GM15510 (cell line): Measurements from ENCODE around the gene CFAP92.

ENCODE experiments used
- POLR2A ChIP-seq: IDR thresholded peaks from 3 replicates; pipeline ENCODE4 v1.6.1; 2011; ENCODE audit warnings: borderline replicate concordance; ENCODE audit not compliant: insufficient read length; ENCODE audit errors: extremely low read depth

Gene CFAP92

DNA sequence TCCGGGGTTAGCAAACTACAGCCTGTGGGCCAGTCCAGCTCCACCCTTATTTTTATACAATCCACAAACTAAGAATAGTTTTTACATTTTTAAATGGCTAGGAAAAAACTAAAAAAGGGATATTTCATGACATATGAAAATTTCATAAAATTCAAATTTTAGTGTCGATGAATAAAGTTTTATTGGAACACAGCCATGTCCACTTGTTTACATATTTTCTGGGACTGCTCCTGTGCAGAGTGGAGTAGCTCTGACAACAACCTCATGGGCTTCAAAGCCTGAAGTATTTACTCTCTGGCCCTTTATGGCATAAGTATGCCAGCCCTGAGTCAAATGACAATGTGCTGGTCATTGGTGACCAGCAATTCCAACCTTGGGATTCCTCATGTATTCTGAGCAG lies 24.4 kb upstream of the CFAP92 start:
- no peak for TF ChIP-seq POLR2A

DNA sequence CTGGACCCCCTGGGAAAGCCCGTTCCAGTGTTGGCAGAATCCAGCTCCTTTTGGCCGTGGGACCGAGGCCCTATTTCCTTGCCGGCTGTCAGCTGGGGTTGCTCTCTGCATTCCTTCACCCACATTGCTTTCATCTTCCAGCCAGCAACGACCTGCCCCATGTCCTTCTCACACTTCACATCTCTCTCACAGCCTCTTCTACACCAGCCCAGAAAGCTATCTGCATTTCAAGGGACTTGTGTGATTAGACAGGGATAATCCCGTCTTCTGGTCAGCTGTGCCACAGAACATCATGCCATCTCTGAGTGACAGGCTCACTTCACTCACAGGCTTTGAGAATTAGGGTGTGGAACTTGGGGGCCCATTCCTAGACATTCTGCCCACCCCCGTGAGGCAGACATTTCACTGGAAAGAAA lies 23.6 kb upstream of the CFAP92 start:
- no peak for TF ChIP-seq POLR2A

DNA sequence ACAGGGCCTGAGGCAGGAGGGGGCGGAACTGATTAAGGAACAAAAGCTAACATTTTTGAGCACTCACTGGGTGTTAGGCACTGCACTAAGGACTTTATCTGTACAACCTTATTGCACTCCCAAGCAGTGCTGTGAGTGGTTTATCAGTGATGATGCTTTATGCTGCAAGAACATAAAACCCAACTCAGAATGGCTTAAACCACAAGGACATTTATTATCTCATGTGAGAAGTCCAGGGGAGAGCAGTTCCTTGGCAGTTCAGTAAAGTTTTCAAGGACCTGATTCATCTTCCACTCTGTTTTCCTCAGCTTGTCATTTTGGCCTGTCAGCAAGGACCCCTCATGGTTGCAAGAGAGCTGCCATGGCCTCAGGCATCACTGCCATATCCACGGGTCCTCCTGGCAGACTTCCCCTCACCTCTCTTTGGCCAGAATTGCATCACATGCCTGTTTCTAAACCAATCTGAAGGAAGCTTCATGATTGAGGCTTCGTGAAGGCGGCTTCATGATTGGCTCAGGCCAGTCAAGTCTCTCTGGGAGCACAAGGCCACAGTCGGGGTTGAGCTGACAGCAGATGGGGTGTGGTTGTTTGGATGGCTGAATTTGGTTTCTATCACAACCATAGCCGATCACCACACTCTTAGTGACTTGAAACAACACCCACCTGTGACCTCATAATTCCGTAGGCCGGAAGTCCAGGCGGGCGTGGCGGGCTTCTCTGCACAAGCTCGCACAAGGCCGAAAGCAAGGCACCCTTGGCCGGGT lies 23.0 kb upstream of the CFAP92 start:
- peak; percentile 25 for TF ChIP-seq POLR2A

- no peak for TF ChIP-seq POLR2A
Observed at GRCh38 chr3:129016356-129016719, 22.5 kb upstream of the CFAP92 start.

DNA sequence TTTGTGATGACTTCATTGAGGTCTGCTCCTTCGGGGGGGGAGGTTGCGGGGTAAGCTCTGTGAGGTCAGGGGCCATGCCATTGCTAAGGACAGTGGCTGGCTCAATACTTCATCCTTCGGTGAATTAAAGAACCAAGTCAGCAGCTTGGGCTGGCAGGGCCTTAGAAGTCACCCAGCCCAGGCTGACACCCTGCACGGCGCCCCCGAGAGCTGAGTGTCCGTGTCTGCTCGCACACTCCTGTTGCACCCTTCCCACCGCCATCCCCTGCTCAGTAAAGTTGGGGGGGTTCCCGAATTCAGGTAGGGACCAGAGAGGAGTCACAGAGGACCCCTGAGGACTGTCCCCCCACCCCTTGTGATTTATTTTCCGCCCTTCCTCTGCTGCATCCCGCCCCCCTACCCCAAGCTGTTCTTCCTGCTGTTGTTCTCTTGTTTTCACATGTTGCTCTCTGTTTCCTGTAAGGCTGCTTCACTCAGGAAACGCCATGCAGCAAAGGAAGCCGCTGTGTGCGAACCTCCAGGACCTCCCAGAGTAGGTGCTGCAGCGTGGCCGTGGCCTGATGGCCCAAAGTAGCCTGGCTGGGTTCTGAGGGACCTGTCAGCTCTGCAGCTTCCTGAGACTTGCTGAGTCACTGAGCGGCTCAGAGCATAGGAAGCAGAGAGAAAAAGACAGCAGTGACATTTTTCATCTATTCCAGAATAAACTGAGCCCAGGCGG lies 21.7 kb upstream of the CFAP92 start:
- TF ChIP-seq POLR2A: no peak

- TF ChIP-seq POLR2A: no peak
Observed at GRCh38 chr3:129014793-129015345, 21.0 kb upstream of the CFAP92 start.

- no peak for TF ChIP-seq POLR2A
Observed at GRCh38 chr3:129014148-129014547, 20.3 kb upstream of the CFAP92 start.

DNA sequence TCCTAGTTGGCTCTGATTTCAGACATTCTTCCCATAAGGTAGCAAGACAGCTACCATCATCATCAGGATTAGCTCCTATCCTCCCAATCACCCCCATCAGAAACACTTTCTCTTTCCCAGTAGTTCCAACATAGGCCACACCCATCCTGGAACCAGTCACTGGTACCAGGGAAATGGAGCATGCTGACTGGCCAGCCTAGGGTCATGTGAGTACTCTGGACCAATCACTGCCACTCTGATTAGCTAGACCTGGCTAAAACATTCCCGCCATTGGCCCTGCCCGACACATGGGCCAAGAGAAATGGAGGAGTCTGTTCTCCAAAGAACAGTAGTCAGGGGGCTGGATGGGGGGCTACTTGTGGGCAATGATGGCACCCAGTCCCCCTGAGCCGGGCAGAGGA lies 19.6 kb upstream of the CFAP92 start:
- no peak for TF ChIP-seq POLR2A

GRCh38 chr3:129010310-129010956 lies 16.6 kb upstream of the CFAP92 start:
- TF ChIP-seq POLR2A: no peak

GRCh38 chr3:129009266-129009665 lies 15.4 kb upstream of the CFAP92 start:
- TF ChIP-seq POLR2A: no peak

GRCh38 chr3:129007792-129008191 lies 13.9 kb upstream of the CFAP92 start:
- no peak for TF ChIP-seq POLR2A

- TF ChIP-seq POLR2A: no peak
Observed at GRCh38 chr3:129006864-129007263, 13.0 kb upstream of the CFAP92 start.

- TF ChIP-seq POLR2A: no peak
Observed at GRCh38 chr3:129005526-129006303, 11.8 kb upstream of the CFAP92 start.

DNA sequence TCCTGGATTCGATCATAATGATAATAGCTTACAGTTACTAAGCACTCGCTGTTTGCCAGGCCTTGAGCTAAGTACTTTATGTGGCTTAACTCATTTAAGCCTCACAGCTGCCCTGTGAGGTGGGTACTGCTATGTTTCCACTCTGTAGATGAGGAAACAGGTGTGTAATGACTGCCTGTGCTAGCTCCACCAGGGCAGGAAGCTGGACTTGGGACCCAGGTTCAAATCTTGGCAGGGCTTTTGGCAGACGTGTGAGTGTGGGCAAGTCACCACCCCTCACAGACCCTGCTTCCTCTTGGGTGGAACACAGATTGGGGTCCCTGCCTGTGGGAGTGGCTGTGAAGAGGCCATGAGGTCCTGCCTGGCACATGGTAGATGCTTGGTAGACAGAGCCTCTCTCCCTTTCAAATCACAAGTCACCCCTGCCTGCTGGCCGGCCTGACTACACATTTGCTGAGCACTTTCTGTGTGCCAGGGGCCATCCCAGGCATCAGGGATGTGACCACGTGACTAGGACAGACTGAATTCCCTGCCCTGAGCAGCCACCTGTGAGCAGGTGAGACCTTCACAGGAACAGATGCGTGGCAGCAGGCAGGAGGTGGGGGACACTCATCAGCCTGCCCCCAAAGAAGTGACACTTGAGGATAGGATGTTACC lies 10.9 kb upstream of the CFAP92 start:
- TF ChIP-seq POLR2A: no peak
